Endothelial cell of umbilical vein (primary cell): ENCODE results near the gene ZNF101. TPM values are rescaled to one million over a fixed set of nuclear protein-coding genes. Genes with fewer than 3 reads are reported as not detected.

Source experiments
- BruUV-seq: library from RNA; stranded (reverse); fragments of 400-500 nt; replicated peaks from 2 replicates; lab custom pipeline; 2021; lab: Mats Ljungman, UMichigan
- CTCF ChIA-PET: fragments of 300-600, 350-600 bp; sonication (Branson Sonifier 250); formaldehyde crosslinking; loops from one replicate; lab custom pipeline; 2021; ENCODE audit warnings: antibody characterized with exemption, inconsistent platforms; lab: Charles Lee
- POLR2A ChIA-PET: fragments of 300-600, 350-600 bp; sonication (Branson Sonifier 250); formaldehyde crosslinking; loops from one replicate; lab custom pipeline; 2021; ENCODE audit warnings: antibody characterized with exemption, inconsistent platforms; lab: Charles Lee
- DNase-seq: peaks from one replicate; pipeline ENCODE4 v3.0.0-alpha.2; 2011; ENCODE audit warnings: low read depth, low spot score
- FAIRE-seq: peaks from 2 replicates; lab custom pipeline; 2011; peaks lifted over from hg19 to GRCh38; lab: Jason Lieb, UNC
- H2AFZ ChIP-seq: 2 replicates; pipeline ENCODE4 v1.6.0; 2012; ENCODE audit warnings: low read depth, low read length, control low read depth, inconsistent platforms
- H3K27ac ChIP-seq: 2 replicates; pipeline ENCODE4 v1.5.1; 2011; ENCODE audit warnings: low read depth, mild to moderate bottlenecking, control low read depth, low read length, moderate library complexity; ENCODE audit not compliant: insufficient read depth
- H3K27me3 ChIP-seq, 2 experiments: 2 replicates each; pipeline versions ENCODE4 v1.6.0 to v1.6.1; 2011; ENCODE audit warnings: low read length in 2 of 2, mixed read lengths in 1 of 2; ENCODE audit not compliant: control insufficient read depth in 2 of 2, insufficient read depth in 2 of 2
- H3K36me3 ChIP-seq, 2 experiments: 2 replicates in 1 of 2; 3 replicates in 1 of 2; pipeline ENCODE4 v1.5.1; 2011; ENCODE audit warnings: low read length in 2 of 2, mild to moderate bottlenecking in 1 of 2, moderate library complexity in 1 of 2; ENCODE audit not compliant: control insufficient read depth in 2 of 2, insufficient read depth in 2 of 2; ENCODE audit errors: extremely low read depth in 1 of 2
- H3K4me1 ChIP-seq: 3 replicates; pipeline ENCODE4 v1.5.1; 2011; ENCODE audit warnings: mild to moderate bottlenecking, low read length; ENCODE audit not compliant: control insufficient read depth, insufficient read depth; ENCODE audit errors: extremely low read depth
- H3K4me2 ChIP-seq: 2 replicates; pipeline ENCODE4 v1.6.1; 2011; ENCODE audit warnings: low read length, control low read depth, mixed read lengths; ENCODE audit not compliant: insufficient read depth
- H3K4me3 ChIP-seq, 3 experiments: fragments of 200-600 bp in 1 of 3; sonication (generic), shearing (Covaris generic) in 1 of 3; replicated peaks in 1 of 3; 2 replicates each; pipeline ENCODE4 v1.5.1; 2011 to 2016; ENCODE audit warnings: control low read depth in 3 of 3, low read length in 3 of 3, mild to moderate bottlenecking in 2 of 3, inconsistent platforms in 1 of 3, low read depth in 1 of 3, moderate library complexity in 1 of 3; ENCODE audit not compliant: insufficient read depth in 1 of 3
- H3K79me2 ChIP-seq: 2 replicates; pipeline ENCODE4 v1.6.0; 2012; ENCODE audit warnings: low read length, inconsistent platforms; ENCODE audit not compliant: control insufficient read depth, insufficient read depth
- H3K9ac ChIP-seq: replicated peaks from 2 replicates; pipeline ENCODE3; 2011; ENCODE audit warnings: low read length, control low read depth; ENCODE audit not compliant: insufficient read depth; ENCODE audit errors: extremely low read depth
- H3K9me1 ChIP-seq: replicated peaks from 3 replicates; pipeline ENCODE4 v1.6.0; 2011; ENCODE audit warnings: mild to moderate bottlenecking, low read length; ENCODE audit not compliant: control insufficient read depth, insufficient read depth; ENCODE audit errors: extremely low read depth
- H3K9me3 ChIP-seq: replicated peaks from 2 replicates; pipeline ENCODE4 v1.5.1; 2012; ENCODE audit warnings: low read length, inconsistent platforms; ENCODE audit not compliant: control insufficient read depth, insufficient read depth
- H4K20me1 ChIP-seq: replicated peaks from 2 replicates; pipeline ENCODE3; 2011; ENCODE audit warnings: mild to moderate bottlenecking, low read length; ENCODE audit not compliant: control insufficient read depth, insufficient read depth; ENCODE audit errors: extremely low read depth
- EZH2 ChIP-seq: IDR thresholded peaks from 2 replicates; pipeline ENCODE4 v1.6.1; 2012; ENCODE audit warnings: borderline replicate concordance, low read depth, mild to moderate bottlenecking, moderate library complexity, low read length, inconsistent platforms; ENCODE audit not compliant: severe bottlenecking
- FOS ChIP-seq: IDR thresholded peaks from 2 replicates; pipeline ENCODE4 v1.6.1; 2011; ENCODE audit warnings: mild to moderate bottlenecking, low read length, moderate library complexity, borderline replicate concordance; ENCODE audit not compliant: insufficient read depth
- GATA2 ChIP-seq: IDR thresholded peaks from 2 replicates; pipeline ENCODE4 v1.7.0; 2011; ENCODE audit warnings: low read depth, mild to moderate bottlenecking, moderate library complexity, mixed read lengths, low read length; ENCODE audit not compliant: insufficient read length, insufficient read depth
- JUN ChIP-seq: IDR thresholded peaks from 2 replicates; pipeline ENCODE4 v1.6.1; 2011; ENCODE audit warnings: borderline replicate concordance, low read depth; ENCODE audit not compliant: insufficient read length, insufficient read depth
- MYC ChIP-seq: IDR thresholded peaks from one replicate; pipeline ENCODE4 v1.6.1; 2011; ENCODE audit warnings: mild to moderate bottlenecking, low read depth, low read length
- POLR2A ChIP-seq: IDR thresholded peaks from 2 replicates; pipeline ENCODE4 v1.6.1; 2012; ENCODE audit warnings: low read depth, mild to moderate bottlenecking, control low read depth, low read length
- POLR2AphosphoS5 ChIP-seq: IDR thresholded peaks from 2 replicates; pipeline ENCODE4 v1.6.1; 2012; ENCODE audit warnings: low read depth, mild to moderate bottlenecking, control low read depth, low read length, moderate library complexity; ENCODE audit not compliant: insufficient read depth
- dilution Hi-C: fragments of 300-500 bp; cut with MboI; formaldehyde crosslinking; loops from one replicate; pipeline ENCODE4 v1.15.0; 2019; ENCODE audit warnings: low sequenced_read_pairs; ENCODE audit not compliant: extremely low pct_ligation_motif_present
- intact Hi-C: fragments of 100-400 bp; cut with micrococcal nuclease; formaldehyde crosslinking; loops from one replicate; pipeline ENCODE4 v1.10.0; 2022
- polyA plus RNA-seq, 4 experiments: library from polyadenylated mRNA; depleted of rRNA in 3 of 4; stranded (reverse) in 3 of 4; unstranded in 1 of 4; fragments of >200 nt; gene quantifications; 2 replicates each; pipeline versions ENCODE4 v1.2.1 to v1.2.3, GENCODE V29; 2011 to 2012; ENCODE audit warnings: missing spikeins in 1 of 4
- total RNA-seq: library from RNA; stranded (reverse); gene quantifications from 2 replicates; pipeline ENCODE4 v1.2.3, GENCODE V29; 2021
- TF ChIP-seq, protein P1 (sequence below), 2 donors: IDR thresholded peaks; 1 replicate in 1 of 2; 2 replicates in 1 of 2; pipeline ENCODE4 v1.5.1; 2011; ENCODE audit warnings: low read length in 2 of 2, mild to moderate bottlenecking in 2 of 2, moderate library complexity in 2 of 2, control low read depth in 1 of 2, inconsistent platforms in 1 of 2, low read depth in 1 of 2; ENCODE audit not compliant: insufficient read depth in 1 of 2; ENCODE audit errors: extremely low read depth in 1 of 2
- TF ChIP-seq, protein P2 (sequence below): IDR thresholded peaks from 2 replicates; pipeline ENCODE4 v1.6.1; 2011; ENCODE audit not compliant: insufficient read depth, insufficient read length

Gene ZNF101
- total and polyA plus RNA-seq, 2 donors (not counting 3 experiments of a cell fraction or from before 2014, with no cell fraction given) = 2.8 to 12.8 TPM

DNA sequence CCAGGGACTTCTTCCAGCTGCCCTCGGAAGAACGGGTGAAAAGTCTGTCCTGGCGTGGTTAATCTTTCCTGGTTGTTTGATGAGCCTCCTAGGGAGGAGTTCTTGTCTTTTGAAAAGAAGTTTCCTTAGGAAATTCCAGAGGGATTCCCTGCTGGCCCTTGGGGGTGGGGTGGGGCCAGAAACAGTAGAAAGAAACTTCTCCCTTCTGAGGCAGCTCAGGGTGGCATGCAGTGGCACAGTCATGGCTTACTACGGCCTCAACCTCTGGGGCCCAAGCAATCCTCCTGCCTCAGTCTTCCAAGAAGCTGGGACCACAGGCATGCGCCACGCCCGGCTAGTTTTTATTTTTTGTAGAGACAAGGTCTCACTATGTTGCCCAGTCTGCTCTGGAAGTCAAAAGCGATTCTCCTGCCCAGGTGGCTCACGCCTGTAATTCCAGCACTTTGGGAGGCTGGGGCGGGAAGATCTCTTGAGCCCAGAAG is 1.5 kb downstream of the ZNF101 start:
- Histone ChIP-seq H3K4me1 (peaks cover 6% of the 10 kb centered on the region), H3K9ac (no peak overlapping the region), H3K9me1 (no peaks in the 10 kb centered on the region), H3K4me2 (no peak overlapping the region), H3K9me3 (no peaks in the 10 kb centered on the region), H3K36me3 (no peaks in the 10 kb centered on the region), H4K20me1 (no peaks in the 10 kb centered on the region), H2AFZ (no peak overlapping the region), H3K27ac (no peak overlapping the region), H3K27me3 (no peaks in the 10 kb centered on the region), H3K79me2 (peaks cover 6% of the 10 kb centered on the region), H3K4me3 (no peak overlapping the region)
- dilution Hi-C loops (no loop called here), intact Hi-C loops (no loop called here)
- CTCF ChIA-PET = no interaction called here
- DNase-seq = no peak
- POLR2A ChIA-PET = no interaction called here
- TF ChIP-seq JUN = no peak
- TF ChIP-seq EZH2 = no peak
- TF ChIP-seq, protein P1, sequence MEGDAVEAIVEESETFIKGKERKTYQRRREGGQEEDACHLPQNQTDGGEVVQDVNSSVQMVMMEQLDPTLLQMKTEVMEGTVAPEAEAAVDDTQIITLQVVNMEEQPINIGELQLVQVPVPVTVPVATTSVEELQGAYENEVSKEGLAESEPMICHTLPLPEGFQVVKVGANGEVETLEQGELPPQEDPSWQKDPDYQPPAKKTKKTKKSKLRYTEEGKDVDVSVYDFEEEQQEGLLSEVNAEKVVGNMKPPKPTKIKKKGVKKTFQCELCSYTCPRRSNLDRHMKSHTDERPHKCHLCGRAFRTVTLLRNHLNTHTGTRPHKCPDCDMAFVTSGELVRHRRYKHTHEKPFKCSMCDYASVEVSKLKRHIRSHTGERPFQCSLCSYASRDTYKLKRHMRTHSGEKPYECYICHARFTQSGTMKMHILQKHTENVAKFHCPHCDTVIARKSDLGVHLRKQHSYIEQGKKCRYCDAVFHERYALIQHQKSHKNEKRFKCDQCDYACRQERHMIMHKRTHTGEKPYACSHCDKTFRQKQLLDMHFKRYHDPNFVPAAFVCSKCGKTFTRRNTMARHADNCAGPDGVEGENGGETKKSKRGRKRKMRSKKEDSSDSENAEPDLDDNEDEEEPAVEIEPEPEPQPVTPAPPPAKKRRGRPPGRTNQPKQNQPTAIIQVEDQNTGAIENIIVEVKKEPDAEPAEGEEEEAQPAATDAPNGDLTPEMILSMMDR (IDR thresholded peaks at IDR 0.05; ENCODE audit: extremely low read depth in 1 of 2, insufficient read depth in 1 of 2, low read depth in 1 of 2, low read length in 2 of 2) = no peak
- no peak for TF ChIP-seq MYC
- no peak for TF ChIP-seq POLR2AphosphoS5
- no peak for TF ChIP-seq GATA2
- TF ChIP-seq, protein P2, sequence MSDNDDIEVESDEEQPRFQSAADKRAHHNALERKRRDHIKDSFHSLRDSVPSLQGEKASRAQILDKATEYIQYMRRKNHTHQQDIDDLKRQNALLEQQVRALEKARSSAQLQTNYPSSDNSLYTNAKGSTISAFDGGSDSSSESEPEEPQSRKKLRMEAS = no peak
- no peak for TF ChIP-seq FOS
- TF ChIP-seq POLR2A = no peak
- BruUV-seq = no TSS peak
- no peak for FAIRE-seq
